Panc1 (cell line): Measurements from ENCODE around the gene ATP8B3.

Experiments
- CTCF ChIP-seq: fragments of 450-650 bp; IDR thresholded peaks from 2 replicates; pipeline ENCODE4 v1.5.1; 2017; ENCODE audit warnings: mild to moderate bottlenecking
- POLR2AphosphoS5 ChIP-seq: IDR thresholded peaks from 2 replicates; pipeline ENCODE4 v1.6.1; 2012; ENCODE audit warnings: mild to moderate bottlenecking, low read depth, low read length, moderate library complexity
- SIN3A ChIP-seq: IDR thresholded peaks from 2 replicates; pipeline ENCODE4 v1.6.1; 2012; ENCODE audit warnings: low read depth, mild to moderate bottlenecking, low read length, moderate library complexity, borderline replicate concordance; ENCODE audit not compliant: insufficient read depth
- TCF7L2 ChIP-seq: IDR thresholded peaks from 2 replicates; pipeline ENCODE4 v1.6.1; 2011; ENCODE audit warnings: mild to moderate bottlenecking, low read depth, low read length, inconsistent platforms

GRCh38 chr19:1811472-1811894, 593 bp downstream of the ATP8B3 start:
- TF ChIP-seq CTCF (no peak), POLR2AphosphoS5 (peak; percentile 22; the same call in 1 of the 2 replicates), SIN3A (no peak), TCF7L2 (no peak)
